ENCODE results near the gene SDF4.

DNA sequence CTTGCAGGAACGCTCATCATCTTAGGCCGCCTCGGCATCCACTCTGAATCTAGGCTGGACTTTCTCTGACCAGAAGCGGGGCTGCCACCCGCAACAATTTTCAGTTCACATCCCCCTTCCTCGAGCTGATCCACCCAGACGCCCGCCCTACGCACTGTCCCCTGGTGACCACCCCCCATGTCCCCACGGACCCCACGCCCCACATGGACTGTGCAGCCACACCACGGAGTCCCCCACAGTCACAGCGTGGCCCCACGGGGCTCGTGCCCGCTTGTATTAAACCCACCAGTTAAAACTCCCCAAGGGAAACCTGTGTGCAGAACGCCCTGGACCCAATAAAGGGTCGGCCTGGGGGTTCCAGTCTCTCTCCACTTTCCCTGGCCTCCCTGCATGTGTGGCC, 27.7 kb upstream of the SDF4 start:
- TF ChIP-seq TAF1 (IDR thresholded peaks at IDR 0.05; ENCODE audit: low read depth) (no peak), RAD21 (IDR thresholded peaks at IDR 0.05; ENCODE audit: low read depth) (no peak), EGR1 (IDR thresholded peaks at IDR 0.05) (no peak), EP300 (IDR thresholded peaks at IDR 0.05; ENCODE audit: borderline replicate concordance) (no peak), CREB1 (IDR thresholded peaks at IDR 0.05; ENCODE audit: low read depth) (no peak), NFIC (IDR thresholded peaks at IDR 0.05) (no peak), TEAD4 (IDR thresholded peaks at IDR 0.05) (no peak), YY1 (IDR thresholded peaks at IDR 0.05; ENCODE audit: low read depth) (no peak)
- TF ChIP-seq, protein P1, sequence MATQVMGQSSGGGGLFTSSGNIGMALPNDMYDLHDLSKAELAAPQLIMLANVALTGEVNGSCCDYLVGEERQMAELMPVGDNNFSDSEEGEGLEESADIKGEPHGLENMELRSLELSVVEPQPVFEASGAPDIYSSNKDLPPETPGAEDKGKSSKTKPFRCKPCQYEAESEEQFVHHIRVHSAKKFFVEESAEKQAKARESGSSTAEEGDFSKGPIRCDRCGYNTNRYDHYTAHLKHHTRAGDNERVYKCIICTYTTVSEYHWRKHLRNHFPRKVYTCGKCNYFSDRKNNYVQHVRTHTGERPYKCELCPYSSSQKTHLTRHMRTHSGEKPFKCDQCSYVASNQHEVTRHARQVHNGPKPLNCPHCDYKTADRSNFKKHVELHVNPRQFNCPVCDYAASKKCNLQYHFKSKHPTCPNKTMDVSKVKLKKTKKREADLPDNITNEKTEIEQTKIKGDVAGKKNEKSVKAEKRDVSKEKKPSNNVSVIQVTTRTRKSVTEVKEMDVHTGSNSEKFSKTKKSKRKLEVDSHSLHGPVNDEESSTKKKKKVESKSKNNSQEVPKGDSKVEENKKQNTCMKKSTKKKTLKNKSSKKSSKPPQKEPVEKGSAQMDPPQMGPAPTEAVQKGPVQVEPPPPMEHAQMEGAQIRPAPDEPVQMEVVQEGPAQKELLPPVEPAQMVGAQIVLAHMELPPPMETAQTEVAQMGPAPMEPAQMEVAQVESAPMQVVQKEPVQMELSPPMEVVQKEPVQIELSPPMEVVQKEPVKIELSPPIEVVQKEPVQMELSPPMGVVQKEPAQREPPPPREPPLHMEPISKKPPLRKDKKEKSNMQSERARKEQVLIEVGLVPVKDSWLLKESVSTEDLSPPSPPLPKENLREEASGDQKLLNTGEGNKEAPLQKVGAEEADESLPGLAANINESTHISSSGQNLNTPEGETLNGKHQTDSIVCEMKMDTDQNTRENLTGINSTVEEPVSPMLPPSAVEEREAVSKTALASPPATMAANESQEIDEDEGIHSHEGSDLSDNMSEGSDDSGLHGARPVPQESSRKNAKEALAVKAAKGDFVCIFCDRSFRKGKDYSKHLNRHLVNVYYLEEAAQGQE (IDR thresholded peaks at IDR 0.05; ENCODE audit: low read depth), result no peak
- TF ChIP-seq, protein P2, sequence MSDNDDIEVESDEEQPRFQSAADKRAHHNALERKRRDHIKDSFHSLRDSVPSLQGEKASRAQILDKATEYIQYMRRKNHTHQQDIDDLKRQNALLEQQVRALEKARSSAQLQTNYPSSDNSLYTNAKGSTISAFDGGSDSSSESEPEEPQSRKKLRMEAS (IDR thresholded peaks at IDR 0.05), result no peak
- TF ChIP-seq, protein P3, sequence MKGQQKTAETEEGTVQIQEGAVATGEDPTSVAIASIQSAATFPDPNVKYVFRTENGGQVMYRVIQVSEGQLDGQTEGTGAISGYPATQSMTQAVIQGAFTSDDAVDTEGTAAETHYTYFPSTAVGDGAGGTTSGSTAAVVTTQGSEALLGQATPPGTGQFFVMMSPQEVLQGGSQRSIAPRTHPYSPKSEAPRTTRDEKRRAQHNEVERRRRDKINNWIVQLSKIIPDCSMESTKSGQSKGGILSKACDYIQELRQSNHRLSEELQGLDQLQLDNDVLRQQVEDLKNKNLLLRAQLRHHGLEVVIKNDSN (IDR thresholded peaks at IDR 0.05), result no peak

Measured in Ishikawa (cell line).